Endothelial cell of hepatic sinusoid (primary cell): Measurements from ENCODE around the gene ABHD10.
"Not testable (repeated sequence)": the region's sequence is repeated elsewhere in the genome, so short reads cannot be mapped to it uniquely, and the experiment has no call there.

Experiments used
- in situ Hi-C: cut with HindIII; loops from 2 replicates; pipeline ENCODE4 v1.10.0; 2017; ENCODE audit warnings: low sequenced_read_pairs

The ABHD10 gene

GRCh38 chr3:112020674-112021085, 41.9 kb downstream of the ABHD10 start:
- in situ Hi-C loops: no loop called here

DNA sequence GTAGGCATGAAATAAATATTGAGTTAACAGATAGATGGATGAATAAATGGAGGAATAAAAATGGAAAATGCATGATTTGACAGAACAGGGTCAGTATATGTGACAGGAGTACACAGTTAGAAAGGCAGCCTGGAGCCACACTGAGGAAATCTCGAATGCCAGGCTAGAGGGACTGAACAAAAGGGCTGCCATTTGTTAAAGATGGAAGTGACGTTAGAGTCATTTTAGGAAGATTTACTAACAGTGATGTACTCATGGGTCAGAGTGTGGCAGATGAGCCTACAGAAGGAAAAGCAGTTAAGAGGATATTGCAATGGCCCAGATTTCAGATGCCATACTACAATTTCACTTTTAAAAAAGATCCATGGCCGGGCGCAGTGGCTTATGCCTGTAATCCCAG, 48.3 kb downstream of the ABHD10 start:
- in situ Hi-C loops: no loop called here

DNA sequence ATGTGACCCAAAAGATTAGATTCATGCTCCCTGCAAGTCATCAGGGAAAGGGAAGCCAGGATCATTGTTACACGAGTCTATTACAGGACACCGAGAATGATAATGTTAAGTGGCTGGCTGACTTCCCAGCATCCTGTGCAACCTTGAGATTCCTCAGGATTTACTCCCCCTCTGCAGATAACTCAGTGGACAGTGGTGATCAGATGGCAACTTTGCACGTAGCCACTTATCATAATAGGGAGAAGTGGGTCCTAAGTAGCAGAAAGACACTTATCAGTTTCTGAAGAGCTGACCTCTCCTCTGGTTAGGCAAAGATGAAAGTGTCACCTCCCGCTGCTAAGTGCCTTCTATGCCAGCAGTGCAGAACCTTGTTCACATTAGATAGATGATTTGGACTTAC, 49.0 kb downstream of the ABHD10 start:
- in situ Hi-C loops: no loop called here

GRCh38 chr3:112030901-112031300, 52.1 kb downstream of the ABHD10 start:
- in situ Hi-C loops: no loop called here

- in situ Hi-C loops: no loop called here
Observed at GRCh38 chr3:112032098-112032731, 53.4 kb downstream of the ABHD10 start.

DNA sequence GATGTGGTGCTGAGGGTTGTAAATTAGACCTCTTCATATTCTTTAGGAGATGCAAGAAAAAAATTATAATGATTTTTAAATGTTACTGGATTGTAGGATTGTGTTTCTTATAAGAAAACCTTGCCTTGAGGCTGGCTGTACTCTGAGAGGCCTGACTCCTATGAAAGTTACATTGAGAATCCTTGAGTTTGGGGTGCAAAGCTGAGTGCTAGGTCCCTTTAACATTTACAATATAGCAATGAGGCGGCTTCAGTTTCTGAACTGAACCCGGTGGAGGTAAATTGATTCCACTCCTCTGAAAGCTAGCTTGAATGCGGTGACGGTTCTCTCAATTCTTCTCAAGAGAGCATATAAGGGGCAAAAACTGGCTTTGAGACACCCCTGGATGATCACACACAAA, 55.6 kb downstream of the ABHD10 start, which contains the start of gene TMPRSS7:
Gene TMPRSS7 (plus strand): TSS at position 301 of the 400 bp plus-strand sequence. CDS start 110 bp downstream, outside the sequence.
- in situ Hi-C loops: no loop called here

DNA sequence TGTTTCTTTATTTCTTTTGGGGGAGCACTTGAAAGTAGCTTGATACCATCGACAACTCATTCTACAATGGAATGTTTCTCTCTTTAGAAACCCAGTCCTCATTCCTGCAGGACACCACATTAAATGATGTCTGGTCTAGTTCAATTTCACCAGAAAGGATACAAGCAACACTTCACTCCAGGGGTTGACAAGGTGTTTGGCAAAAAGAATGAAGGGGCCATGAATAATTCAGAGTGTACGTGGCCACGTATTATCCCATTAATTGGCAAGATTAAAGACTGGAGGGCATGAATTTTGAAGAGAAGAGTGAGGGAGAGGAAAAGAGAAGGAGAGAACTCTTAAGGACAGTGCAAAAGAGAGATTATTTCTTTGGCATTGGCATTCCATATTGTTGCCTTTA, 56.4 kb downstream of the ABHD10 start:
- in situ Hi-C loops: no loop called here

GRCh38 chr3:112037194-112037593, 58.4 kb downstream of the ABHD10 start:
- in situ Hi-C loops: not testable (repeated sequence)

GRCh38 chr3:112038863-112039262, 60.0 kb downstream of the ABHD10 start:
- in situ Hi-C loops: no loop called here

GRCh38 chr3:112041321-112041720, 62.5 kb downstream of the ABHD10 start:
- in situ Hi-C loops: no loop called here

DNA sequence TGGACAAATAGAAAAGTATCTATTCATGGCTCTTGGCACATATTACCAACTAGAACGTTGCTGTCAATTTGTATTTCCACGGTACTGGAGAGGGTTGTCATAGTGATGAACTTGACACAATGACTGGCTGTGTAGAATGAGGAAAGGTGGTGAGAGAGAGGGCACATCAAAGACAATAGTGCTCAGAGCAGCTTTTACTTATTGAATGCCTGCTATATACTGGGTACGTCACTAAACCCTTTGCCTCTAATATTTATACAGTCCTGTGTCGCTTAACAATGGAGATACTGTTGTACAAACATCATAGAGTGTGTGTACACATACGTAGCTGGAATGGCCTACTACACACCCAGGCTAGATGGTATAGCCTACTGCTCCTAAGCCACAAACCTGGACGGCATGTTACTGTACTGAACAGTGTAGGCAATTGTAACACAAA, 64.0 kb downstream of the ABHD10 start:
- in situ Hi-C loops: no loop called here
